ENCODE data around the gene KCNN2. TPM values are rescaled to one million over a fixed set of nuclear protein-coding genes. Genes with fewer than 3 reads are reported as not detected.

The KCNN2 gene
- total and polyA plus RNA-seq, 4 donors: 0.09 to 4.6 (median 3.0) TPM

DNA sequence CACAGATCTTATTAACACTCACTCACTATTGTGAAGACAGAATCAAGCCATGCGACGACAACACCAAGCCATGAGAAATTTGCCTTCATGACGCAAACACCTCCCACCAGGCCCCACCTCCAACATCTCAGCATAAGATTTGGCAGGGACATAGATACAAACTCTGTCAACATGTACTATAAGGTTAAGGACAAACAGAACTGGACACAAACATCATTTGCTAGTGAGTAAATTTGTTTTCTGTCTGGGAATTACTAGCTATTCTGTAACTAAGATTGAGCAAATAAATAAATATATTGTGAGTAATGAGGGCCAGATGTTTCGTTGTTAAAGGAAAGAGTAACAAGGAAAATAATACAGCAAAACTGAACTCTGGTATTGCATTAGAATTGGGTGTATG lies 15.7 kb upstream of the KCNN2 start:
- Histone ChIP-seq H3K9ac (ENCODE audit: low read depth in 1 of 2, low read length in 2 of 2) (no peak overlapping the region), H3K36me3 (ENCODE audit: control insufficient read depth in 4 of 4, insufficient read depth in 3 of 4, low read depth in 1 of 4, low read length in 3 of 4) (no peaks in the 10 kb centered on the region), H3K27ac (ENCODE audit: low read depth in 1 of 2, low read length in 2 of 2) (no peak overlapping the region), H3K4me1 (ENCODE audit: control insufficient read depth in 4 of 4, insufficient read depth in 4 of 4, low read length in 3 of 4) (no peaks in the 10 kb centered on the region), H3K4me3 (ENCODE audit: low read depth in 1 of 3, low read length in 3 of 3) (no peak overlapping the region), H3K27me3 (ENCODE audit: control insufficient read depth in 4 of 4, insufficient read depth in 4 of 4, low read length in 3 of 4) (no peaks in the 10 kb centered on the region), H3K9me3 (ENCODE audit: control insufficient read depth in 4 of 4, low read length in 3 of 4) (no peaks in the 10 kb centered on the region)
- TF ChIP-seq GABPA (IDR thresholded peaks at IDR 0.05 in 1 of 2, conservative IDR thresholded peaks at IDR 0.05 in 1 of 2) (no peak), RXRA (IDR thresholded peaks at IDR 0.05) (no peak), JUND (IDR thresholded peaks at IDR 0.05) (no peak), CTCF (IDR thresholded peaks at IDR 0.05; ENCODE audit: low read depth, low read length, missing input control) (no peak), ATF3 (IDR thresholded peaks at IDR 0.05) (no peak), FOXA1 (IDR thresholded peaks at IDR 0.05) (no peak), SP1 (IDR thresholded peaks at IDR 0.05) (no peak), FOXA2 (IDR thresholded peaks at IDR 0.05) (no peak), HNF4G (IDR thresholded peaks at IDR 0.05) (no peak), REST (IDR thresholded peaks at IDR 0.05) (no peak), YY1 (IDR thresholded peaks at IDR 0.05) (no peak), NR2F2 (IDR thresholded peaks at IDR 0.05) (no peak), HNF4A (conservative IDR thresholded peaks at IDR 0.05) (no peak), TAF1 (conservative IDR thresholded peaks at IDR 0.05) (no peak)
- TF ChIP-seq, protein P1, sequence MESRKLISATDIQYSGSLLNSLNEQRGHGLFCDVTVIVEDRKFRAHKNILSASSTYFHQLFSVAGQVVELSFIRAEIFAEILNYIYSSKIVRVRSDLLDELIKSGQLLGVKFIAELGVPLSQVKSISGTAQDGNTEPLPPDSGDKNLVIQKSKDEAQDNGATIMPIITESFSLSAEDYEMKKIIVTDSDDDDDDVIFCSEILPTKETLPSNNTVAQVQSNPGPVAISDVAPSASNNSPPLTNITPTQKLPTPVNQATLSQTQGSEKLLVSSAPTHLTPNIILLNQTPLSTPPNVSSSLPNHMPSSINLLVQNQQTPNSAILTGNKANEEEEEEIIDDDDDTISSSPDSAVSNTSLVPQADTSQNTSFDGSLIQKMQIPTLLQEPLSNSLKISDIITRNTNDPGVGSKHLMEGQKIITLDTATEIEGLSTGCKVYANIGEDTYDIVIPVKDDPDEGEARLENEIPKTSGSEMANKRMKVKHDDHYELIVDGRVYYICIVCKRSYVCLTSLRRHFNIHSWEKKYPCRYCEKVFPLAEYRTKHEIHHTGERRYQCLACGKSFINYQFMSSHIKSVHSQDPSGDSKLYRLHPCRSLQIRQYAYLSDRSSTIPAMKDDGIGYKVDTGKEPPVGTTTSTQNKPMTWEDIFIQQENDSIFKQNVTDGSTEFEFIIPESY (IDR thresholded peaks at IDR 0.05): no peak
- 84% methylated on average over 4 of the region's 4 CpGs for WGBS
- no peak for DNase-seq (ENCODE audit: low spot score)

DNA sequence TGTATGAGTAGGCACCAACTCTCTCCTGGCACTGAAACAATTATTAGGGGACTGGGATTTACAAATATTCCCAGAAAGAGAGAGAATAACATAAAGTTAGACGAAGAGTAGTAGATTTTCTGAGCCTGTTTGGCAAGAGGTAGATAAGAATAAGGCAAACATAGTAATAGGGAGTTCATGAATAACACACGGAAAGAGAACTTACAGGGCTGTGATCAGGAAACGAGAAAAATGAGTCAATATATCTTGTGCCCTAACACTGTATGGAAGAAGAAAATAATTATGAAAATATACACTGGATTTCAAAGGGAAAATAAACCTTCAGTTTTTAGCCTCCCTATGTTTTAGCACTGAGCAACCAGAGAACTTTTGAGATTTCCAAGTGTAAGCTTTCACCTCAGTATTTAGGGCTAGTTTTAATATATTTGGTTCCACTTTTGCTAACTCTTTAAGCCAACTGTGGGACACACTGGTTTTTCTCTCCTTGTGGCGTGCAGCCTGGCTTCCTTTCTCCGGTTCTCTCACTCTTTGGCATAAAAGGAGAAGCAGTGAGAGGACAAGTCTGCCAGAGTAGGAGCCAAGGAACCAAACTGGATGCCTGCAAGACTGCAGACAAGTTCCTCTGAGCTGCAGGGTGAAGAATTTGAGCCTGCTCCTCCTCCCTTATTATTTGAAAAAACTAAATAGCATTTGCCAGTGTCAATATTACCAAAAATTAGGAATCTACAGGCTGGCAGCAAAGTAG lies 6.6 kb upstream of the KCNN2 start:
- TF ChIP-seq FOXA1 (IDR thresholded peaks at IDR 0.05): no peak
- no peak for TF ChIP-seq TAF1 (conservative IDR thresholded peaks at IDR 0.05)
- no peak for TF ChIP-seq SP1 (IDR thresholded peaks at IDR 0.05)
- no peak for TF ChIP-seq HNF4G (IDR thresholded peaks at IDR 0.05)
- no peak for TF ChIP-seq GABPA (IDR thresholded peaks at IDR 0.05 in 1 of 2, conservative IDR thresholded peaks at IDR 0.05 in 1 of 2)
- TF ChIP-seq, protein P2, sequence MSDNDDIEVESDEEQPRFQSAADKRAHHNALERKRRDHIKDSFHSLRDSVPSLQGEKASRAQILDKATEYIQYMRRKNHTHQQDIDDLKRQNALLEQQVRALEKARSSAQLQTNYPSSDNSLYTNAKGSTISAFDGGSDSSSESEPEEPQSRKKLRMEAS (IDR thresholded peaks at IDR 0.05): no peak
- no peak for TF ChIP-seq CTCF (IDR thresholded peaks at IDR 0.05; ENCODE audit: low read depth, low read length, missing input control)
- TF ChIP-seq FOXA2 (IDR thresholded peaks at IDR 0.05): no peak
- no peak for TF ChIP-seq ATF3 (IDR thresholded peaks at IDR 0.05)
- TF ChIP-seq JUND (IDR thresholded peaks at IDR 0.05): no peak
- TF ChIP-seq YY1 (IDR thresholded peaks at IDR 0.05): no peak
- DNase-seq (ENCODE audit: low spot score): no peak
- Histone ChIP-seq H3K9me3 (ENCODE audit: control insufficient read depth in 4 of 4, low read length in 3 of 4) (no peaks in the 10 kb centered on the region), H3K4me3 (ENCODE audit: low read depth in 1 of 3, low read length in 3 of 3) (no peak overlapping the region), H3K9ac (ENCODE audit: low read depth in 1 of 2, low read length in 2 of 2) (no peak overlapping the region), H3K36me3 (ENCODE audit: control insufficient read depth in 4 of 4, insufficient read depth in 3 of 4, low read depth in 1 of 4, low read length in 3 of 4) (no peaks in the 10 kb centered on the region), H3K27me3 (ENCODE audit: control insufficient read depth in 4 of 4, insufficient read depth in 4 of 4, low read length in 3 of 4) (no peaks in the 10 kb centered on the region), H3K4me1 (ENCODE audit: control insufficient read depth in 4 of 4, insufficient read depth in 4 of 4, low read length in 3 of 4) (peaks cover 0 to 2% (median under 1%) of the 10 kb centered on the region in 4 donors), H3K27ac (ENCODE audit: low read depth in 1 of 2, low read length in 2 of 2) (no peak overlapping the region)
- 62% methylated on average over 5 of the region's 5 CpGs for WGBS
